HG02885 (cell line): ENCODE measurements around the gene MNAT1.
A peak's percentile ranks its signal among the peaks of the same experiment; 100 is the strongest.
"Not testable (repeated sequence)": the region's sequence is repeated elsewhere in the genome, so short reads cannot be mapped to it uniquely, and the experiment has no call there.

ENCODE experiments used
- ATAC-seq: cut with Tn5 transposase; IDR thresholded peaks from one replicate; pipeline ENCODE4 v1.9.1; 2021; ENCODE audit warnings: mild to moderate bottlenecking; ENCODE audit not compliant: unreplicated experiment, poor library complexity

Gene MNAT1

DNA sequence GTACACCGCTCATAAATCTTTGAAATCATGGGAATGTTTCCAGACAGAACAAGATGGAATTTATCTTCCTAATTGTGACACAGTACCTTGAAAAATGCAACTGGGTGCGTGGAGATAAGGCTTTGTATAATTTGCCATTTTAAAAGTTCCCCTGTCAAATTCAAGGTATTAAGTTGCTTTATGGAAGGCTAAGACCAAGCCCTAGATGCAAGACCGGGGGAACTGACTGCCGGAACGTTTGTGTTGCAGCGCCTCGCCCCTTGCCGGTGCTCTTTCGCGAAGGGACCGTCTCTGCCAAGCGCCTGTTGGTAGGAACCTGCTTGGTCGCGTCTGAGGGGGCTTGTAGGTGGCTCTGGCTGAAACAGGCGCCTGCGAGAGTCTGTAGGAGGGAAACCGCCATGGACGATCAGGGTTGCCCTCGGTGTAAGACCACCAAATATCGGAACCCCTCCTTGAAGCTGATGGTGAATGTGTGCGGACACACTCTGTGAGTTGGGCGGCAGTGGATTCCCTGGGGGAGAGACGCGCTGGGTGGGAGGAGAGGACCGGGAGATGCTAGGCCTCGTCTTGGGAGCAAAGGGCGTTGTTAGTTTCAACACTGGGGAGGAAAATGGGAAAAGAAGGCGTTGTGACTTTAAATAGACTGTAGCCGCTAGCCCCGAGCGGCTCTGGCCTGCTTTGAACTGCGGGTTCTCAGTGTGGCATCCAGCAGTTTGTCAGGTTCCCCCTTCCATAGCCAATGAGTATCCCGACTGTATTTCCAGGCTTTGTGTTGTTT is at the start of gene MNAT1:
TSS of gene MNAT1 (plus strand) at position 297 of the 778 bp plus-strand sequence. CDS start at position 399, 102 bp downstream.
- ATAC-seq = peak; percentile 96

DNA sequence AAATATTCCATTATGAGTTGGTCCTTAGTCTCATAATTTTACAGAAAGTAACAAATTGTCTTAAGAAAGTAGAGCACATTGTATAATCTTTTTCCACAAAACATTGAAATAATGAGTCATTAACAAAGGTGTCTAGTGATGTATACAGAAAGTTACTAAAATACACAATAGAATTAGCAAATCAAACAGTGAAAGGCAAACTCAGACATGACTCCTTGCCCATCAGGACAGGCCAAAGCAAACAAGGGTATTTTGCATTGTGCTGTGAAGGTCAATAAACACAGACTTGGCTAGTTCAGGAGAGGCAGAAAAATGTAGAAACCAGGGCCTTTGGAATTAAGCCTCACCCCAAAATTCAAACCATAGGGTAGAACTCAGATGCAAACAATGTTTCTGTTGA is 47.7 kb upstream of the MNAT1 start:
- no peak for ATAC-seq

DNA sequence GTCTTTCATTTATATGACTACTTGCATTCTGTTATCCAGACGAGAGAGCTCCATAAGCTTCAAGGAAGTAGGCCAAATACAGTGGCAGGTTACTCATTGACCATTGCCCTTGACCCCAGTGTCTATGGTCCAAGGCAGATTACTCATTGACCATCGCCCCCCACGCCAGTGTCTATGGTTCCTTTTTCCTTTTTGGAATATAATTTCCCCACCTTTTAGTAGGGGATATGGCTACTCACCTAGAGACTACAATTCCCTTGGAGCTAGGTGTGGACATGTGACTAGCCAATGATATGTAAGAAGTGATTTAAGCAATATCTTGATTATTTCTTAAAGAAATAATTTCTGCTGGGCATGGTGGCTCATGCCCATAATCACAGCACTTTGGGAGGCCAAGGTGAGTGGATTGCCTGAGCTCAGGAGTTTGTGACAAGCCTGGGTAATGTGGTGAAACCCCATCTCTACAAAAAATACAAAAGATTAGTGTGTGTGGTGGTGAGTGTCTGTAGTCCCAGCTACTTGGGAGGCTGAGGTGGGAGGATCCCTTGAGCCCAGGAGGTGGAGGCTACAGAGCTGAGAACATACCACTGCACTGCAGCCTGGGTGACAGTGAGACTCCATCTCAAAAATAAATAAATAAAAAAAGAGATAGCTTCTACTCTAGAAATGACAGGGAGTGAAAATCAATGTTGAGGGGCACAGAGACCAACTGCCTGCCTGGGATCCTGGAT is 43.0 kb upstream of the MNAT1 start:
- ATAC-seq = no peak

DNA sequence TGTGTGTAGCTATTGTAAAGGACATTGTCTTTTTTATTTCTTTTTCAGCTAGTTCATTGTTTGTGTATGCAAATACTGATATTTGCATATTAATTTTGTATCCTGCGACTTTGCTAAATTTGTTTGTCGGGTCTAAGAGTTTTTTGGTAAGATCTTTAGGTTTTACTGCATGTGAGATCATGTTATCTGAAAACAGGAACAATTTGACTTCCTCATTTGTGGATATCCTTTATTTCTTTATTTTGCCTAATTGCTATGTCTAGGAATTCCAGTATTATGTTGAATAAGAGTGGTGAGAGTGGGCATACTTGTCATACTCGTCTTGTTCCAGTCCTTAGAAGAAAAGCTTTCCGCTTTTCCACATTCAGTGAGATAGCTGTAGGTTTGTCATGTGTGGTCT is 39.2 kb upstream of the MNAT1 start:
- no peak for ATAC-seq

DNA sequence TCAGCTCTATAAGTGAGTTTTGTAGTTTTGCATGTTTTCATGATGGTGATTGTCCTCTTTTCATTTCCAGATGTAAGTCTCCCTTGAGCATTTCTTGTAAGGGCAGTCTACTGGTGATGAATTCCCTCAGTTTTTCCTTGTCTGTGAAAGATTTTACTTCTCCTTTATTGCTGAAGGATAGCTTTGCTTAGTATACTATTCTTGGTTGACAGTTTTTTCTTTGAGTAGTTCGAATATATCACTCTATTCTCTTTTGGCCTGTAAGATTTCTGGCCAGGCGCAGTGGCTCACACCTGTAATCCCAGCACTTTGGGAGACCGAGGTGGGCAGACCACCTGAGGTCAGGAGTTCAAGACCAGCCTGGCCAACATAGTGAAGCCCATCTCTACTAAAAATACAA is 34.0 kb upstream of the MNAT1 start:
- ATAC-seq = no peak

DNA sequence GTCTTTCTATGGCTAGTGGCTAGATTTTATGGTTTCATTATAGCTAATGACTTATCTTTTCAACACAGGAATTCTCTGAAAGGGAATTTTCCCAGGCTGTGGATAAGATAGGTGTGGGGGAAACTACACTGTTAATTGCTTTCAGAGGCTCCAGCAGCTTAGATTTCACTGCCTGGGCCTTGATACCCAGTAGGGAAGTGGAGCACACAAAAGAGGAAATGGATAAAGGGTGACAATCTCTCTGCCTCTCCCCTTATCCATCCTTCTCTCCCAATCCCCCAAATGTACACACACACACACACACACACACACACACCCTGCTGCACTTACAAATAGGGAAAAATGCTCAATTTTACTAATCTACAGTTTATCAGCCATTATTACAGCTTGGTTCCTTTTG is 29.5 kb upstream of the MNAT1 start:
- no peak for ATAC-seq

DNA sequence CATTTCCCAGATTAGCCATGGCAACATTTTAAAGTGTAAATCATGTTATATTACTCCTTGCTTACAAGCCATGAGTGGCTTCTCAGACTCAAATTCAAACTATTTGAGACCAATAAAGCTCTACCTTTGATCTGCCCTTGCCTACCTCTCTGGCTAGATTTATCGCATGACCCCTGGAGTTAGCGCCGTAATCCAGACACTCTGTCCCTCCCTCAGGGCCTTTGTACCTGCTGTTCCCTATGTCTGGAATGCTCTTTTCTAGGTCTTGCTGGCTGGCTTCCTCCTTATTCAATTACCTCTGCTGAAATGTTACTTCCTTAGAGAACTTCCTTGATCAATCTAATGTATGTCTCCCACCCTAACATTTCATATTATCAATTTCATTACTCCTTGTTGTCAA is 26.7 kb upstream of the MNAT1 start:
- no peak for ATAC-seq

DNA sequence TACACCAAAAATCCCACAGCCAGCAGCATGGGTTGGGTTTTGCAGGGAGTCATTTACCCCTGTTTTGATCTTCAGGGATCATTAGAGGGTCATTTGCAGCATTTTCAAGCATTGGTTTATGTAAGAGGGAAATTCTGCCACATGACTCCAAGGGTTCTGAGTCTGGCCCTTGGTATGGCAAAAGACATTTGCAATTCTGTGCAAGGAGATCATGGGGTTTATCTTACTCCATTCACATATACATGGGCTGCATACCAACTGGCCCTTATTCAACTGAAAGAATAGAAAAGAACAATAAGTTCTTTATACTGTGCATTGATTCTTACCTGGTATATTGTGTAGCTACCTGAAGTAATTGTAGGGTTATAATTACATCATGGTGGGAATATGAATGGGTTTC is 24.1 kb upstream of the MNAT1 start:
- no peak for ATAC-seq

DNA sequence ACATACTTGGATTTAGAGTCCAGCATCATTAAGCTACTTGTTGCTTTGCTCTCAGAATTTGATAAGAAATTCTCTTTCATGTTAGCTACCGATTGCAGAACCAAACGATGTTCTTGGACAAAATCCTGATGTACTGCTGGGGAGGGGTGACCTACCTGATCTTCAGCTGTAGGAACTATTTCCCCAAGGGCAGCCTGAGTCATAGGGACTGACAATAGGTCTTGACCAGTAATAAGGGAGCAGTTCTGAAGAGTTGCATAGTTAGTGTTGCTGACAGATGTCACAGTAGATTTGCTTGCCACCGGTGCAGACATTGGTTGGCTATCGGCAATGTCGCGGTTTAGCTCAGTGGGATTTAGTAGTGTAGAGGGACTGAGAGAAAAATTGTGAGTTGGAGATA is 21.0 kb upstream of the MNAT1 start:
- ATAC-seq = no peak

DNA sequence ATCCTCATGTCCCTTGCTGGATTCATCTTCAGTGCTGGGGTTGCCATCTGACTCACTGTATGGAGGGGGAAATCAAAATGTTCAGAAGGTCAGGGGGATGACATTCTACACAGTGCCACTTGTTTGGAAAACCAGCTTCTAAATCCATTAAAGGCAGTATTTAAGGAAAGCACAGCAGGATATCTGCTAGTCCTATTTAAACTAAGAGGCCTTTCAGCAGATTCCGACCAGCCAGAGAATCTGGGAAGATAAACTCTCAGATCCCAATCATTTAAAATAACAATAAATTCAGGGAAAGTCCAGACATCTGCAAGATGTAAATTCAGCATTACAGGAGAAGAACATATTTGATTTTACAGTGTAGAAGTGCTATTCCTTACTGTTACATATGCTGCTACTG is 14.2 kb upstream of the MNAT1 start:
- no peak for ATAC-seq

DNA sequence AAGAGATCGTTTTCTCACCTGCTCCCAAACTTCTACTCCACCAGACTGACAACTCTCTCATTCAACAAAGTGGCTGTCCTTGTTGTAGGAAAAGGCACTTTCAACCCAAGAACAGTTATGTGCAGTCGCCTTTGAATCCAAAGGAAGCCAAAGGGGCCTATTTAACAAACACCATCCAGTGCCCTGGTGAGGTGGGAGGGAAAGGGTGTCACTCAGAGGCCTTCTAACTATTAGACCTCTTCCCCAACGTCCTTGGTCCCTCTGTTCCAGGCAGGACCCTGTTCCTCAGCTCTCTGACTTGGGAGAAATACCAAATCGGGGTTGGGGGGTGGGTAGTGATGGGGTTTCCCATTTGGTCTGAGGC is 13.6 kb upstream of the MNAT1 start:
- no peak for ATAC-seq

DNA sequence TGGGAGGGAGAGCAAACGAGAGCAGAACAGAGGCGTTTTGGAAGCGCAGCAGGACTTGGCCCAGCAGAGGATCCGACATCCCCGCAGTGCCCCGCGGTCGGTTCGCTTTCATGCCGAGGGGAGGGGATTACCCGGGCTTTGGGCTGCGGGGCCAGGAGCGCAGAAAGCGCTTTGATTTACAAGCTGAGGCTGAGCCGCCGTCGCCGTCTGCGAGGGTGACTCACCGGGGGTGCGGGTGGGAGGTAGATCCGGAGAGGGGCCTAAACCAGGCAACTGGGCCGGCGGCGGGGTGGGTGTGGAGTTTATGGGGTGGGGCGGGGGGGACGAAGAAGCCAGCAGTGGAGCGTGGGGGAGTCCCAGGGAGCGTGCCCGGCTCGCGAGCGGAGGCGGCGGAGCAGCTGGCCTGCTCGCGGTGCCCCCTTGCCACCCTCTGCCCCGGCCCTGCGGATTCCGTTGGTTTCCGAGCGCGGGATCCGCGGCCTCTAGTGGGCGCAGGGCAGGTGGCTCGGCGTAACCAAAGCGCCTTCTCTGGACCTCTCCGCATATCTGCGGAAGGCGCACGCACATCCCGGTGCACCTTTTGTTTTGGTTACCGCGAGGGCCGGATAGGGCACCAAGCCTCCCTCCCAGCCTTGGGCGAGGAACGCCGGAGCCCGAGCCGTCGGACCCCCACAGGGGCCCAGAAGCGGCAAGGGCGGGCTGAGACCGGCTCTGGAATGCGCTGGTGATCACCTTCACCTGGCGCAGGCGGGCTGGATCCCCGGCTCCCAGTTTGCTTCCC is 13.0 kb upstream of the MNAT1 start:
- ATAC-seq = peak; percentile 36

DNA sequence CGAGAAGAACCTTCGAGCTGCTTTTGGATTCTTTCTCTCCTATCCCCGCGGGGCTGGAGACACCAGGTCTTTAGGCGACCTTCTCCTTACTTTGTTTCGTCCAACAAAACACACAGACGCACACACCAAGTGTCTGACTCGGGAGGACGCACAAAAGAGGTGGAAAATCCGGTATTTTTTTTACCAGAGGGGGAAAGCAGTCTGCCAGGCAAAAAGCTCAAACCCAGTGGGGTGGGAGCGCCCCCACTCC is 12.5 kb upstream of the MNAT1 start:
- no peak for ATAC-seq

DNA sequence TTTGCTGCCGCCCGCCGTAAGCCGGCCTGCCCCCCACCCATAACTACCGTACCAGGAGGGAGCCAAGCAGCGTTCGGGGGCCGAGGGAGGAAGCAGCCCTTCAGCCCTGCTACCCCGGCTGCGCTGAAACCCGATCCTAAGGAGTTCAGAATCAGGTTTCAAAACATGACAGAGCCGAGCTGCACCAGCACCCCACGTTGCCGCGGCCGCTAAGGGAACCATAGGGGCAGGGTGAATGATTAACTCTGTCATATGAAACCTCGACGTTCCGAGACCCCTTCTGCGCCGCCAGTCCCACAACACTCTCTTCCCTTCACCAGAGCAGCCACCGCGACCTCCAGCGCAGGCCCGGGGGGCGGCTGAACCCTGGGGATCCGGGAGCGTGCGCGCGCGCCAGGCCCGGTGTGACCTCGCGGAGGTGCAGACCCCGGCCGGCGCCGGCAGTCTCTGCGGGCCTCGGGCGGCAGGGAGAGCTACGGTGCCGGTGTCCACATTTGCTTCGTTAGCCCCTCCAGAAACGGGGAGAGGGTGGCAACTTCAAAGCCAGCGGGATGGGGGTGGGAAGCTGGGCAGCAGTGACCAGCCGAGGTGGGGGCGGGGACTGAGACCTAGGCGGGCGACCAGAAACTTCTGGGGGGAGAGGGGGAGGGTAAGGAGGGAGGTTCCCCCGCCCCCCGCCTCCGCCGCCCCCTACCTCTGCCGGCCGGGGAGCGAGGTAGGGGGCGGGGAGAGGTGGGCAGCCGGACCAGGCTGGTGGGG is 12.0 kb upstream of the MNAT1 start:
- ATAC-seq = no peak

DNA sequence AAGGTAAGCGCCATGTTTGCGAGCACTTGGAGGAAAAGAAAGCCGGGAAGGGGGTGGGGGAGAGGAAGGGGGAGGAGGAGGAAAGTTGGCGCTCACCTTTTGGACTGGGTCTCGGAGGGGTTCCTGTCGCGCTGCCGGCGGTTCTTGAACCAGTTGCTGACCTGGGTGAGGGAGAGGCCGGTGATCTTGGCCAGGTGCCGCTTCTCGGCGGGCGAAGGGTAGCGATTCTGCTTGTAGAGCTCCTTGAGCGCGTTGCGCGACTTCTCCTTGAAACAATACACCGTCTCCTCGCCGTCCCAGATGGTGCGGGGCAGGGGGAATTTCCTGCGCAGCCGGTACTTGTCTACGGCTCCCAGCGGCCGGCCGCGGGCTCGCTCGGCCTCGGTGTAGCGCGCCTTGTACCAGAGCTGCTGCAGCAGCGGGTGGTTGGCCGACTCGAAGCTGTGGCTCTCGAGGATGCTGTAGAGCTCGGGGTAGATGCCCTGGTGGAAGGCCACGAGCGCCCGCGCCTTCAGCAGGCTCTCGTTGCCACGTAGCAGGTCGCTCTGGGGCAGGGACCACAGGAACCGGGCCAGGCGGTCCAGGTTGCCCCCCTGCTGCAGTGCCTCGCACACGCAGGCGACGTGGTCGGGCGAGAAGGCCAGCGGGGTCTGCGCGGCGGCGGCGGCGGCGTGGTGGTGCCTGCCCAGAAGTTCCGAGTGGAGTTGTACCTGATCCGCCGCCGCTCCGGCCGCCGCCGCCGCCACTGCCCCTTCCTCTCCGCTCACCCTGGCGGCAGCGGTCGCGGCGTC is 11.2 kb upstream of the MNAT1 start:
- peak; percentile 46 for ATAC-seq

DNA sequence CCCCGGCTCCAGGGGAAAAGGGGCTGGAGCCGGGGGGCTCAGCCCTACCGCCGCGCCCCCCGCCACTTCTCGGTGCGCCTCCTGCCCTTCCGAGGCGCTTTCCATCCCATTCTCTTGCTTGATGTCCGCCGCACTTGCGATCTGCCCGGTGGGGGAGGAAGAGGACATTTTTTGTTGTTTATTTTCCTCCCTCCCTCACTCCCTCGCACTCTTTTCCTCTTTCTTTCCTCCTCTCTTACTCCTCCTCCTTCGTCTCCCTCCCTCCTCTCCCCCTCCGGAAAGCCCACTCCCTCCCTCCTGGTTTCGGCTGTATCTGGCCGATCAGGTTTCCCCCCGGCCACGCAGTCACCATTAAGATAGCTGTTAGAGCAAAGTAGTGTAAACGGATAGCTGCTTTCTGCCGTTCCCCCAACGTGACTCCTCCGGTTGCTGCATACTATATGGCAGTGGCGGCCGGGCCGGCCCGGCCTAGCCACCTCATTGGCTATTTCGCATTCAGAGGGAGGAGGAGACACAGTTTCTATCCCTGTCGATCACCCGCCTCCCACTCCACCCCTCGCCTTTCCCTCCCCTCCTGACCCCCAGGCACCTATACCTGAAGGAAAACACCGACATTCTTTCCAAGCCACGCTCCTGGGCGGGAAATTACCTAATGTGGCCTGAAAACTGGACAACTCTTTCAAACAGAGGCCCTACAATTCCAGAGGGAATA is 10.5 kb upstream of the MNAT1 start, which contains the start of gene SIX4:
TSS of gene SIX4 (minus strand) at position 445 of the 712 bp plus-strand sequence. CDS start at position 168, 277 bp downstream.
- ATAC-seq = peak; percentile 67

DNA sequence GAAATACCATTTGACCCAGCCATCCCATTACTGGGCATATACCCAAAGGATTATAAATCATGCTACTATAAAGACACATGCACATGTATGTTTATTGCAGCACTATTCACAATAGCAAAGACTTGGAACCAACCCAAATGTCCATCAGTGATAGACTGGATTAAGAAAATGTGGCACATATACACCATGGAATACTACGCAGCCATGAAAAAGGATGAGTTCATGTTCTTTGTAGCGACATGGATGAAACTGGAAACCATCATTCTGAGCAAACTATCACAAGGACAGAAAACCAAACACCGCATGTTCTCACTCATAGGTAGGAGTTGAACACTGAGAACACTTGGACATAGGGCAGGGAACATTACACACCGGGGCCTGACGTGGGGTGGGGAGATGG is 3.3 kb upstream of the MNAT1 start:
- ATAC-seq = not testable (repeated sequence)

DNA sequence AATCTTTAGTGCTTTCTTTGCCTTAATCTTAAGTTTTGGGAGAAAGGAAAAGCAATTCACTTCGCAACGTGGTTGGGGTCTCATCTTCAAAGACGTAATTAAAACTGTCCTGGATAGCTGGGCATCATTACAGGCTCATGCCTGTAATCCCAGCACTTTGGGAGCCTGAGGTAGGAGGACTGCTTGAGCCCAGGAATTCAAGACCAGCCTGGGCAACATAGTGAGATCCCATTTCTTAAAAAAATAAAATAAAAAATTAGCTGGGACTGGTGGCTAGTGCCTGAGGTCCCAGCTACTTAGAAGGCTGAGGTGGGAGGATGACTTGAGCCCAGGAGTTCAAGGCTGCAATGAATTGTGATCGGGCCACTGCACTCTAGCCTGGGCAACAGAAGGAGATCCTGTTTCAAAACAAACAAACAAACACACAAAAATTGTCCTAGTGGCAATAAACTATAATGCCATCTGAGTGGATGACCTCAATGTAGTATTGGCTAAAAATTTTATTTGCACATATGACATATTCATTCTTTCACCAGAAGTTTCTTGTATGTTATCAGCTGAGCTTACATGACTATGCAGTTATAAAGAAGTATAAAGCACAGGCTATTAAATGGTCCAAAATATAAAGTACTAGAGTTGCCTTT is 1.6 kb upstream of the MNAT1 start:
- no peak for ATAC-seq

DNA sequence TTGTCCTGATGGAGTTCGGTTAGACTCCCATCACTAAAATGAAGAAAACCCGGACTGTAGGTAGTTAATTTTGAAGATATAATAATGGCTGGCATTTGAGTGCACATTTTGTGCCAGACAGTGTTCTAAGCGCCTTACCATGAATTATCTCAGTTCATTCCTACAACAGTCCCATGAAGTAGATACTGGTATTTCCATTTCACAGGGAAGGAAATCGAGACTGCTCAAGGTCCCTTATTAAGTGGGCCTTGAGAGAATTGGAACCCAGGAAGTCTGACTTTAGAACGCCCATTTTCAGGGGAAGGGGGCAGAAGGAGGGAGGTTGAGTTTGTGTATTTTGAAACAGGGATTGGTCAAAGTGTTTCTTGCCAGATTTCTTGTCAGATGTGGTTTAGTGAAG is 855 bp downstream of the MNAT1 start:
- ATAC-seq = no peak
